Activated CD4-positive, alpha-beta T cell treated with anti-CD3 and anti-CD28 coated beads for 1 hour (primary cell): Measurements from ENCODE around the gene SKAP1.

Experiments used
- DNase-seq: peaks from one replicate; pipeline ENCODE4 v3.0.0-alpha.2; 2020

SKAP1 gene

DNA sequence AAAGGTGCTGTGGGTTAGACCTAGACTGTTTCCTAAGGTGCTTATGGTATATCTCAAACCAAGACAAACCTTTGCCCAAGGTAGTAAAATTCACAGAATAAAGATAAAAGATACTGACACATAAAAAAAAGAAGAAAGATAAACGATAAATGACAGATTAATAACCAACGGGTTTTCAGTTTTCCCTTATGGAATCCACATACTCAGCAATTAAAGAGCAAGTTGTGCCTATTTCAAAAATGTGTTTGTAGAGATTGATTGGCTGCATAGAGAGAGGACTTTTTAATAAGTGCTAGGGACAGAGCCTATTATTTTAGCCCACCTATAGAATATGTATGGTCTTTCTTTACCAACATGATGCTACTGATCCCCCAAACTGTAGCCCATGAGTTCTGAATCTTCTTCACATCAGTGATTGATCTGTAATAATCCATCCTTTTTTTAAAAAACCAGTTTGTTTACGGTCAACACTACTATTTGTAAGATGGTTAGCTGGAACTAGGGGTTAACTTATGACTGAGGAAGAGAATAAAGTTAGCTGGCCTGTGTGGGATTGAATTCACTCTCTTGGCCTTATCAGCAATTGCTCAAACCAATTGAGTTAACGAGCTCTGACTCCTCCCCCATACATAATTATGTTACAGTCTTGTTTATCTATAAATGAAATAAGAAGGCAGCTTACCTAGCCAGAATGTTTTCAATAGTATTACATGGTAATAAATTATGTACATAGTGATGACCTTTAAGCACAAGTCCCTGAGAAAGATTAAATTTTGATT lies 268.7 kb downstream of the SKAP1 start:
- DNase-seq: no peak

DNA sequence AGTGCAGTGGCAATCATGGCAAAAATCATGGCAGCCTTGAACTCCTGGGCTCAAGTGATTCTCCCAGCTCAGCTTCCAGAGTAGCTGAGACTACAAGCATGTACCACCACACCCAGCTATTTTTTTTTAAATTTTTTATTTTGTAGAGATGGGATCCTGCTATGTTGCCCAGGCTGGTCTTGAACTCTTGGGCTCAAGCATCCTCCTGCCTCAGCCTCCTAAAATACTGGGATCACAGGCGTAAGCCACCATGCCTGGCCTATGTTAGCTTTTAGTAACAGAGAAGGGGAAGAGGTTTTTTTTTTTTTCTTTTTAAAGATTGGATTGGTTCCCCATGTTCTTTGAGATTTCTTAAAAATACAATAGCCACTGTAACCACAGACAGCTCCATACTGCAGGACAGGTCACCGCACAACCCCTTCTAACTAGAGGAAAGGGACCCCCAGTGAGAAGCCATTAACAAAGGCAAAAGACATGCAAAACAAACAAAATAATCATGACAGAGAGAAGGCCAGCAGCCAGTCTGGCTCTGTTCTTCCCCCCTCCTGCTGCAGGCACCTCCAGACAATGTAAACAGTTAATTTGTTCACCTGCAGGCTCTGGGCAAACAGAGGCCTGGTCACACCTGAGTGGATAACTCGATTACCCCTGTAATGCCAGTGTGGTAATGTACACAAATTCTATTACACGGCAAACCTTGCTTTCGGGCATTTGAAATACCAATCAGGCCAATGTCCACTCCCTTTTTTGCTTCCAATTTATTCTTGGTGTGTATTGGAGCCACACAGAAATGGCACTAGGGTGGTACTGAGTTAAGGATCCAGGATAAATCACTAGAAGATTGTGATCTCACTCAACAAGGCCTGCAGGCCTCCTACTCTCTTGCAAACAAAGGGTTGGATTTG lies 269.6 kb downstream of the SKAP1 start:
- DNase-seq: no peak

DNA sequence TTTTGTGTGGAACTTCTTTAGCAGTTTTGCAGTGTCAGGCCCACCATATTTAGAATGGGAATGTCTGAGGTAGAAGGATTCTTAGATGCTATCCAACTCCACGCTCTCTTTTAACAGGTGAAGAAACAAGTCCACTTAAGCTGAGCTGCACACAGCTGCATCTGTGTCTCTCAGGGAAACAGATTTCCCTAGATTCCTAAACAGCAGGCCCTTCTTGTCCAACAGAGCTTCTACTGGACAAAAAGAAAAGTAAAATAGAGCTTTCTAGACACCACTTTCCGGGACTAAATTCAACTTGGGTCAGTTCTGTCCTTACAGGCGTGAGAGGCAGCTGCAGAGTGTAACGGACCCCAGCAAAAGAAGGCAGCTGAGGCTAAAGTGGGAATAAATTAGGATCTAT lies 270.8 kb downstream of the SKAP1 start:
- no peak for DNase-seq

DNA sequence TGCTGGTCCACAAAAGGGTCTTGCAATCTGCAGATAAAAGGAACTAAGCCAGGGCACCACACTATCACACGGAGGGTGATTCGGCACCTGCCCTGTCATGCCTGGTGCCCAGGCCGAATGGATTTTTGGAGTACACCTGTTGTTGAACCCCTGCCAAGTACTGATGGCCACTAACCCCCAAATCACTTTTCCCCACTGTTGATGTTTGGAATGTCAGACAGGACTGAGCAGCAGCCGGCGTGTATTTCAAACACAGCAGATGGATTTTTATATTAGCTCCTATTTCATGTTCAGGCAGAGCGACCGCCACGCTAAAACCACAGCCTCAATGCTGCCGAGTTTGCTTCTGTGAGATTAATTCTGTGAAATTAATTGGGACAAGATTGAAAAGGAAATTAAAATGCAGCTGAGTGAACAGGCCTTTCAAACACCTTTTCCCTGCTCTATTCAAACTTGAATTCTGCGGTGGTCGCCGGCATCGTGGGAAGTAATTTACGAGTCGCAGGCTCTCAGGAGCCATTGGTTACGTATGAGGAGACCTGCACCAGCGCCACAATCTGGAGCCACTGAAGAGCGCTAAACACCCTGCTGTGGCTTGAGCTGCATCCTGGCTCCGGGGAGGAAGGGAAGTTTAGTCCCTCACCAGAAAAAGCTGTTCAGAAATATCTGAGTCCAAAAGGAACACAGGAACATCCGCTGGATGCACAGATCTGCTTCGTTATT lies 274.0 kb downstream of the SKAP1 start:
- DNase-seq: no peak

DNA sequence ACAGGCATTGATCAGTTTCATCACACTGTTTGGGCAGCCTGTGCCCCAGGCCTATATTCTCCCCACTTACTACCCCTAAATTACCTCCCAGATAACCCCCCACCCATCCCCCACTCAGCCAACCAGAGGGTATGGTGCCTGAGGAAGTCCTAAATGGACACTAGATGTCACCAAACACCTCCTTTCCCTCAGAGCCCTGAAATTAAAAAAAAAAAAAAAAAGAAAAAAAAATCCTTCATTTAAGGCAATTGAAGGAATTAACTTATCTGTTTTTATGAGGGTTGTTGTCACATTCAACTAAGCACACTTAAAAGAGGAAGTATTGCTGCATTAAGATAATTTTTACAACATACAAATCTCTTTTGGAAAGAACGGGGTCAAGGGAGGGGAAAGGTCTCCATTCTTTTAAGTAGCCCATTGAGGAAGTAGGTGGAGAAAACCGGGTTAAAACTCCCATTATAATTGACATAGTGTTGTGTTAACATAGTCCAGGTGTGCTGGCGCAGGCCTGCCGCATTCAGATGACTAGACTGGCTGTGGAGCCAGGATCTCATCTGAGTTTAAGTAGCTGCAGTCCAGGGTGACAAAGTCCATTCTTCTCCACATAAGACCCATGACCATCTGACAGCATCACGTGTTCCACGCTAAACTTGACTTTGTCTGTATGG lies 276.2 kb downstream of the SKAP1 start:
- no peak for DNase-seq

DNA sequence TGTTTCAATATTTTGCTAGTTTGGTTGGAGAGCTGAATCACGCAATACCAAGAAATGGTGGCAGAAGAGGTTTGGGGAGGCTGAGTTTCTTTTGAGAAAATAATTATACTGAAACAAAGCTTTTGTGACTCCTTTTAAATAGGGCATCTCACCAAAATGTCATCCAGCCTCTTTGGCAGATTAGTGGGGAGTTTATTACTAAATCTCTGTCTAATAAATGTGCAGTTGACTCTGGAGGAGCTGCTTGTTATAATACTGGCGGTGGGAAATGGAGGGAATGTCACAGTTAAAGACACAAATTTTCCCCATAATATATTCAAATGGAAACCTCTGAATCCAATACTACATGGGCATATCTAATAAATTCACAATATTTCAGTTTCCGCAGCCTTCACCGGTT lies 277.7 kb downstream of the SKAP1 start:
- no peak for DNase-seq

DNA sequence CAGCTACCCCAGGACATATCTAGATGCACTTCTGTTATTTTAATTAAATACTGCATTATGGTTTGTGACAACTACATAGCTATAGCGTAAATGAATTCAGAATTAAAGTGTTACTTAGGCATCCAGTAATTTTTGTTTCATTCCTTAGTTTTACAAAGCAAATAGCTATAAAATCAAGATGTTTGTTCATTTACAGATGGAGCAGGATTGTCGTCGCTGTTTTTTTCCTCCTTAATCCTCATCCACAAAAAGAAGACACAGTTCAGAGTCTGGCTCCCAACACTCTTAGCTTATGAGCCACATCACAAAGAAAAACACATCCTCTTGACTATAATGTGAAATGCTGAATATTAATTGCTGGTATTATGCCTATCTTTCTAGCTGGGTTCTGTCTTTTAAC lies 278.8 kb downstream of the SKAP1 start:
- no peak for DNase-seq

DNA sequence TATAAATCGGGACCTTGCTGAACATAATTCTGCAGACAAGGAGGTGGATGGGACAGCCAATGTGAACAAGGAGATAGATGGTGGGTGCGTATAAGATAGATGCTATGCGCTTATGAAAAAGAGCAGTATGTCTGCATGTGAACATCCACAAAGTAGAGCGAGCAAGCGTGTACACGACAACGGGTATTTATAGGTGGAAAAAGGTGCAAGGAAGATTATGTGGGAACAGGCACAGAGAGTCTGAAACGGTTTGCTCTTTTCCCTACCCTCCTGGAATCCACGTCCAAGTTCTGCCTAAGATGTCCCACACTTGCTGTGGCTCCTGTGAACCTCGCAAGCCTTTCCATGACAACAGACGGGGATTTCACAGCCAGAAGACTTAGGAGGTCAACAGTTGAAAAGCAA lies 279.4 kb downstream of the SKAP1 start:
- no peak for DNase-seq

DNA sequence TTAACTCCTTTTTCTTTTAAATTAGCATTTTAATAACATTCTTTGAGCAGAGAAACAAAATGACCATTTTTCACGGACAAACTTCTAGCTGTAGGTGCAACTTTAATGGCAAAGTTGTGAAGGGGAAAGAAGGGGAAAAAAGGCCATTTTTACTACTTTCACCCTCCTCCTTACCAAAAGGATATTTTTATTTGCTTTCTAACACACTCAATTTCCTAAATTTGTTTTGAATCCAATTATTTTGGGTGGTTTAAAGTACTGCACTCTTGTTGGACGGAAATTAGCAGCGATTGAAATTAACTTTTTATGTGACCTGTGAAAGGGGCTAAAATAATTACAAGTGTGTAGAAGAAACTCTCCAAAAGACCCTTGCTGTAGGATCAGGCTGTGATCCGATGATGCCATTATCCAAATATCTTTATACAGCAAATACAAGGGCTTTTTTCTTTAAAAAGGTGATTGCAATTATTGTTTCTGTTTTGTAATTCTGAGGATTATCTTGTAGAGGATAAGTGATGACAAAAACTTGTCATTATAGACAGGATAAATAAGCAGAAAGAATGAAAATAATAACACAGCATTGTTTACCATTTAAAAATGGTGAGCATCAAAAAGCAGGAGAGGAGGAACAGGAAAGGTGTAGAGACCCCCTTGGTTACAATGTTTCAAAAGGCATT lies 280.1 kb downstream of the SKAP1 start:
- DNase-seq: no peak

DNA sequence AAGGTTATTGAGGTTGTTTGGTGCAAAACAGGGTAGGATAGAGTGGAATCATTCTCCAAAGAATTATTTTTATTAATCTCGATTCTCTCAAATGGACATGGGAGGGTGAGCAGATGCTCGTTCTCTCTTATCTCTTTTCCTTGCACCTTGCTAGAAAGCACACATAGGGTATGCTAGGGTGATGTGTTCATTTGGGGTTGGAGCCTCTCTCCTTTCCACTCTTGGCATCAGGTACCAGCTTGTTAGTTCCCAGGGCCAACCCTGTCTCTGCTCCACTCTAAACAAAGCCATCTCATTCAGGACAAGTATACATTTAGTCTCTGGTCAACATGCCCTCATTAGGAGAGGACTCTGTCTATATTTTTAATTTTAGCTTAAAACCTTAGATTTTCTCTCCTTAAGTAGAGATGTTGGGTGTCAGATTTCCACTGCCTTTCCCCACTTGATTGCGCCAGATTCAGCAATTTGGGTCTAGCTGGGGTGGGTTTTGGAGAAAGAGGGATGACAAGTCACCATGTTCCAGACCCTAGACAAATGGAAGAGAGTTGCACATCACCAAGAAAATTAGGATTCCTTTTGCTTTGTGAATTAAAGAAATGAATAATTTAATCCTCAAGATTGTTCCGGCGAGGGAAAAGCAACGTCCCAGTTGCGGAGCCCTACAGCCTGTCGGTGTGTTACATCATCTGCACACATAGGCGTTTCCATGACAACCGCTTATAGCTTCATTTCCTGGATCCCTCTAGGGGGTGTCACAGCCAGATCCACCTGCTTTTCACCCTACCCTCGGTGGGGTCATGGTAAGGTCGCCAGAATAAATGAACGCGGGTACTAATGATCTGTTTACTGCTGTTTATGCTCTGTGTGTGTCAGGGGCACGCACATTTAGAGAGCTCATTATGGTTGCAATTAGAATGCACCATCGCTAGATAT lies 280.9 kb downstream of the SKAP1 start:
- no peak for DNase-seq

DNA sequence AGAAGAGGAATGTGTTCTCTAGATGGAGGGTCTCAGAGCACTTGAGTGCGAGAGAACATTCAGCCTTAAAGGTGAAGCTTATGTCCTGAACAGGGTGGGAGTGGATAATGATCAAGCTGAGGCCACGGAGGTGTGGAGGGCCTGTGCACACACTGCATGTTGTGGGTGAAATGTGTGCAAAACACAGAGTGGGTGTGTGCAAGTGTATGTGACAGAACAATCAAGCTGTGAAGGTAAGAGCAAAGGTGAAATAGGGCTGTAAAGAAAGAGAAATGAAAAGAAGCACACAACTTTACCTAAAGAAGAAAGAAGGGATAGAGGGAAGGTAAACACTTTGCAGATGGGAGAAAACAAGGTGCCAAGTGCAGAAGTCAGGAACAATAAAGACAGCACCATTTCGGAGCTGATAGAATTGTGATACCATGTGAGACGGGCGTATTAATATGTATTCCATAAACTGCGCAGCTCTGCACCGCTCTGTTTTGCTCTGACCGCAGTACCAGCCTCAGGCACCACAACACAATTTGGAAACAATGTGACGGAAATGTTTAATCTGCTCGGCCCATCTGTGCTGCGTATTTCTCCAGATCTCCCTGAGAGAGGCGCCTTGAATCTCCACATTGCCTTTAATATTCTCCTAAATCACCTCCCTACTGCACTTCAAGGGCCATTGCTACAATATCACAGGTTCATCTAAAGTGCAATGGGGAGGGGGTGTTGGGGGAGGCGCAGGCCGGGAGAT lies 281.8 kb downstream of the SKAP1 start:
- DNase-seq: no peak

DNA sequence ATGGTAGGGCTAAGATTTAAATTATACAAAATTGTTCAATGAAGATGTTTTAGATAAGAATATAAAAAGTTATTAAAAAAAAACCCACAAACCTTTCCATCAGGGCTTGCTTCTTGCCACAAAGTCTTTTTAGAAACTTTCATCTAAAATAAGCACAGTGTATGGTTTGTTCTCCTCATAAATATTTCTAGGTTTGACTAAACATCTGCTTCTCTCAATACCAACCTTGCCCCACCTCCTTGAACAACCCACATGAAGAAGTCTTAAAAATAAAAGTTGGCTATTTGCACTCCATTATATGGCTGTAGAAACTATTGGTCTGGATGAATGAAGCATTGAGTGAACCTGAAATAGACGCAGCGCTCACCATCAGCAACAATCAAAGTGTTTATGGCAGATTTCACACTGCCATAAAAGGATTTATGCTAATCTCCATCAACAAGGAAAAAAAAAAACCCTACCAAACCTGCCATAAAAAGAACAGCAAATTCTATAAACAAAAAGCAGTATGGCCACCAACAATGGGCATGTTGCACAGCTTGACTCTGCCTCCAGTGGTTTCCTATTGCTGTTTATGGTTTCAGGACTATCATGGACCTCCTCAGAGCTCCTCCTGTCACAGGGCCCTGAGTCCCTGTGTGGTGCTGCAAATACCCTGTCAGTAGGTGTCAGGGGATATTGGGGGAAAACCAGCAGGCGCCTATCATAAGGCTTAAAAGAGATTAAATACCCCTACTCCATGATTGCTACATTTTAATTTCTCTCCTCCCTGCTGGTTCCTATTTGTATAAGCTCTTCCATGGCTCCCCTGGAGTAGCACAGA lies 284.8 kb downstream of the SKAP1 start:
- DNase-seq: no peak

DNA sequence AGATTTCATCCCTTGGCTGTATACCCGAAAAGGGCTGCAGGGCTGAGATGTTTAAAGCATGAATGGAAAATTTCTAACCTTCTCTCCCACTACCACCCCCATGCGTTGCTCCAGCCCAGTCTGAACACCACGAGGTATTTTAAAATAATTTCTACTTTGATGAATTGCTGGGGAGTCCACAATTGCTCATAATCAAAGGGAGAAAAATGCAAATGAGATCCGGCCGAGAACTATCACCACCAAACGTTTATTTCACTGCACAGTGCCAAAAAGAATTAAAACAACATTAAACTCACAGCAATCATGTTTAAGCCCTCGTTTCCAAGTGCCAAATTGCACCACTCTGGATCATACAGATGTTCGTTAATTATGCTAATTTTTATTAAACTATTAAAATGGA lies 285.8 kb downstream of the SKAP1 start:
- no peak for DNase-seq

DNA sequence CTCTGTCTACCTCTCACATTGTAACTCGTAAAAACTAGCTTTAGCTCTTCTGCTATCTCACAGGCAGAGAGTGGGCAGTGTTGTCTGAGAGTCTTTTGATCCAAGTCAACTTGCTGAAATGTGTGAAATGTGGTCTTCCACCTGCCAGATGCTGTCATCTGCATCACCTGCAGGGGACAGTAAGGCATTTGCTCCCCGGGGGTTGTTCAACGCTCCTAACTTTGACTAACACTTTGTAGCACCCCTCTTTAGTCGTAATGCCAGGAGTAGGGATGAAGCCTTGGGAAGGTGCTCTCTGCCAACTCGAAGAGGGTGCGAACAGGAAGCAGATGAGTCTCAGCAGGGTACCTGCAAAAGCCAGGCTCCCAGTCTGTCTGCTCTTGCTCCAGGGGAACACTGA lies 286.4 kb downstream of the SKAP1 start:
- no peak for DNase-seq

DNA sequence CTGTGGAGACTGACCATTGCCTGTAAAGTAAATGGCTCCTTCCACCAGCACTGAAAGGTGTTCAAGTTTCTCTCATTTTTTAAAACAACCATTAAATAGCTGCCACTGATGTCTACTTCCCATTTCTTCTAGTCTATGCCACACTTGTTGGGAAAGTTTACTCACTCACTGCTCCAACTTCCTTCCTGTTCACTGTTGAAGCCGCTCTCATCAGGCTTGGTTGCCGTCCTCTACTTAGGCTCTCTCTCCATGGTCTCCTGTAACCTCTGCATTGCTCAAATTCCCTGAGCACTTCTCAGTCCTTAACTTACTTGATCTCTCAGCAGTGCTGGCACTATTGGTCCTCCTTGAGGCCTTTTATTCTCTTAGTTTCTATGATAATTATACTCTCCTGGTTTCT lies 290.1 kb downstream of the SKAP1 start:
- DNase-seq: no peak

DNA sequence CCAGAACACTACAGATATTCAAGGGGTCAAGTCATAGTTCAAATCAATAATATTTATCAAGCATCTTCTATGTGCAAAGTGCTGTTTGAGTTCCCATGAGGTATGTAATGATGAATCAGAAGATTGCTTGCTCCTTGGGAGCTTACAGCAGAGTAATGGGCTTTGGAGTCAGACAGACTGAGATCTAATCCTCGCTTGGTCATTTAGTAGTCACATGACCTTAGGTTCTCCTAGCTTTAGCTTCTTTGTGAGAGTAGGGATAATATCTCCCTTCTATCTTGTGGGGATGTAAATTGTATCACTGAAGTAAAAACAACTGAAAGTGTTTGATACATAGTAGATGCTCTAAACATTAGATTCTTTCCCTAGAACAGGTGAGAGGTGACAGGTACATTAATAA lies 292.4 kb downstream of the SKAP1 start:
- no peak for DNase-seq

DNA sequence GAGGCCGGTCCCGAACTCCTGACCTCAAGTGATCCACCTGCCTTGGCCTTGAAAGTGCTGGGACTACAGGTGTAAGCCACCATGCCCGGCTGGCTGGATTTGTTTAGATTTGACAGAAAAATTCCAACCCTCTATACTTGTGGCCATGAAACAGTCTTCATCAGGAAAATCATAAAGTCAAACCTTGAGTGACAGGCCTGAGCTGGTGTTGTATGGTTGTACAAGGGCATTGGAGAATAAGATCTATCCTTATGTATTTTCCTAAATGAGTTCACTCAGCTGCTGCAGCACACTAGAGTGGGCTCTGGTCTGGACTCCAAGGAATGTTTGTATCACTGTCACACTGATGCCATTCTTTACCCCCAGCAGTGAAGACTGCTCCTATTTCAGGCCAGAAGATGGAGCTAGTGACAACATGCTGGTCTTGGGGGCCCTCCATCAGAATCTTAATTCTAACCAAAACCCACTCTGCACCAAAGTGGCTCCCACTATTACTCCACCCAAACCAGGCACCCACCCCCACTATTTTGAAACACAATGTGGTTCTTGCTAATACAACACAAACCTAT lies 295.0 kb downstream of the SKAP1 start:
- no peak for DNase-seq

DNA sequence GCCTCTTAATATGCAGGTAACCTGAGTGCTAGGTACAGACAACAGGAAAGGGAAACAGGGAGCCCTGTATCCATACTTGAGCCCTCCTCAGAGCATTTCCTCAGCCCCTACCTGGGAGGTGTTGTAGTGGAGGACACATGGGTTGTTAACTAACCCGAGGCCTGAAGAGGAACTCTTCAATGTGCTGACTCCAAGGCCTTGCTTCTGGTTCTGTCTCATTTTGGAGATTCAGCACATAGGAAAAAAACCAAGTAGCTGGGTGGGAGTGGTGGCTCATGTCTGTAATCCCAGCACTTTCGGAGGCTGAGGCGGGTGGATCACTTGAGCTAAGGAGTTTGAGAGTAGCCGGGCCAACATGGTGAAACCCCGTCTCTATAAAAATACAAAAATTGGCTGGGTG lies 297.6 kb downstream of the SKAP1 start:
- no peak for DNase-seq

DNA sequence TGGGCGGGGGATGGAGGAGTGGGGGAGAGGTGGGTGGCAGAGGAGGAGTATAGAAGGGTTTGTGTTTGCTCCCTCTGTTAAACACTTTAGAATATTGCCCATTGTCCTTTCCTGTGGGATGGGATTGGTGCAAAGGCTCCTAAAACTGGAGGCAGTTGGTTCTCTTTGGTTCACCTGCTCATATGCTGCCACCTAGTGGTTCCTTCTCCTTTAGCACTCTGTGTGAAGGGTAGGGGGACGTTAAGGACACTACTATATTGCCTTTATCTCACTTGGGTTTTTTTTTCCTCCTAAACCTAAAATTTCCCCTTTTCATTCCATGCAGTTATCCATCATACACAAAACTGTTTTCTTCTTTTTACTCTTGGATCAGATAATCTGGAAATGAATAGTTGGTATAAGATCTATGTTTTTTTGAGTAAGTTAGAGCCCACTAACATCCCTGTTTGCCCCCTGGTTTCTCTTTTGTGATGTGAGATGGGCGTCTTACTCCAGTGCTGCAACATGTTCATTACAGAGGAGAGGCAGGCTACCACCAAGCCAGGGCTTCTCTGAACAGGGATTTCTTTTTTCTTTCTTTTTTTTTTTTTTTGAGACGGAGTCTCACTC lies 298.7 kb downstream of the SKAP1 start:
- no peak for DNase-seq
